ENCODE results near the gene COL5A2.

DNA sequence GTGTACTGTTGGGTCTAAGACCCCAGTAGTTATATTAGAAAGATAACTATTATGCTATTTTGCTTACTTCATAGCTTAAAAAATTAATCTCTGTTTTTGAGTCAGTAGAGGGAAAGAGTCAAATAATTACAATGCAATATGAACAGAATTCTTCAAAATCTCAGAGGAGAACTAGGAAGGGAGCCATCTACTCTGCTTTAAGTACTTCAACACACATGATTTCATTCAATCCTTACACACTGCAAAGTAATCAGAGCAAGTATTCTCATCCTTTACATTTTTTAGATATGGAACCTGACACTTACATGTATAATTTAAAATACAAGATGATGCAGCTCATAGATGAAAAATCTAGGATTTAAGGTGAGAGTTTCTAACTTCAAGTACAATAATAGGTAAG, 27.7 kb downstream of the COL5A2 start:
- TF ChIP-seq, protein P1, sequence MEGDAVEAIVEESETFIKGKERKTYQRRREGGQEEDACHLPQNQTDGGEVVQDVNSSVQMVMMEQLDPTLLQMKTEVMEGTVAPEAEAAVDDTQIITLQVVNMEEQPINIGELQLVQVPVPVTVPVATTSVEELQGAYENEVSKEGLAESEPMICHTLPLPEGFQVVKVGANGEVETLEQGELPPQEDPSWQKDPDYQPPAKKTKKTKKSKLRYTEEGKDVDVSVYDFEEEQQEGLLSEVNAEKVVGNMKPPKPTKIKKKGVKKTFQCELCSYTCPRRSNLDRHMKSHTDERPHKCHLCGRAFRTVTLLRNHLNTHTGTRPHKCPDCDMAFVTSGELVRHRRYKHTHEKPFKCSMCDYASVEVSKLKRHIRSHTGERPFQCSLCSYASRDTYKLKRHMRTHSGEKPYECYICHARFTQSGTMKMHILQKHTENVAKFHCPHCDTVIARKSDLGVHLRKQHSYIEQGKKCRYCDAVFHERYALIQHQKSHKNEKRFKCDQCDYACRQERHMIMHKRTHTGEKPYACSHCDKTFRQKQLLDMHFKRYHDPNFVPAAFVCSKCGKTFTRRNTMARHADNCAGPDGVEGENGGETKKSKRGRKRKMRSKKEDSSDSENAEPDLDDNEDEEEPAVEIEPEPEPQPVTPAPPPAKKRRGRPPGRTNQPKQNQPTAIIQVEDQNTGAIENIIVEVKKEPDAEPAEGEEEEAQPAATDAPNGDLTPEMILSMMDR (optimal IDR thresholded peaks at IDR 0.05 in 1 of 3, IDR thresholded peaks at IDR 0.05 in 1 of 3, conservative IDR thresholded peaks at IDR 0.05 in 1 of 3; ENCODE audit: extremely low read depth in 1 of 3, insufficient read depth in 2 of 3, low read length in 3 of 3), result no peak
- TF ChIP-seq EZH2 (IDR thresholded peaks at IDR 0.05; ENCODE audit: low read length), result no peak
